GM12801 (cell line): ENCODE results near the gene RUSF1.

ENCODE experiments used
- TF ChIP-seq, protein P1 (sequence below): IDR thresholded peaks from one replicate; pipeline ENCODE4 v1.5.1; 2011; ENCODE audit warnings: control low read depth; ENCODE audit not compliant: insufficient read length; ENCODE audit errors: extremely low read depth

RUSF1 gene

DNA sequence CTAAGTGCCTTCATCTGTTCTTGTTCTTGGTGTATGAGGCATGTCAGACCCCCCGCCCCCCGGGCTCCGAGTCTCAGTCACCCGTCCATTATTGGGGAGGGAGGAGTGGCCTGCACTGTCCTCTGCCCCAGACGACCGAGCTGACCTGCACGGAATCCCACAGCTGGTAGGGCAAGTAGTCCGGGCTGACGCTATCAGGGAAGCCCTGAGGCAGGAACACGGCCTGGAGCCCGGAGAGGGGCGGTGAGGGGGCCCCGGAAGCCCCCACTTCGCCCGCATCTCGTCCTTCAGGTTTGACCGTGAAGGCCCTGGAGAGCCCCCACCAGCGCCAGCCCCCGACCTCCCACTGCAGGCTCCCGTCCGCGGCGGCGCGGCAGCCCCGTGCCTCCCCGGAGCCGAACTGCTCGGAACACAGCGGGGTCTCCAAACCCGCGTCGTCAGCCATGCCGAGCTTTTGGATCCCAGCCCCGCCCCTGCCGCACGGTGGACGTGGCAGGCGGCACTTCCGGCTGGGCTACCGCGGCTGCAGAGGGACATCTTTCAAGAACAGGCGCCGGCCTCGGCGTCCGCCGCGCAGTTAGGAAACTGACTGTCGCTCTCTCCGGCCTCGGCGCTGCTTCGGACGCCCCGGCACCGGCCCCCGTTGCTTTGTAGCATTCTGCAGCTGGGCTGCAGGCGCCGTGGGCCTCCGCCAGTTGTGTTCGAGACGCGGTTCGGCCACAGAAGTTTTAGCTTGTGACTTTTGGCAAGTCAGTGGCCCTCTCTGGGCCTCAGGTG, at the start of gene RUSF1:
RUSF1 (minus strand) TSS at position 463 of the 777 bp plus-strand sequence; CDS start at position 445, 18 bp downstream.
- TF ChIP-seq, protein P1, sequence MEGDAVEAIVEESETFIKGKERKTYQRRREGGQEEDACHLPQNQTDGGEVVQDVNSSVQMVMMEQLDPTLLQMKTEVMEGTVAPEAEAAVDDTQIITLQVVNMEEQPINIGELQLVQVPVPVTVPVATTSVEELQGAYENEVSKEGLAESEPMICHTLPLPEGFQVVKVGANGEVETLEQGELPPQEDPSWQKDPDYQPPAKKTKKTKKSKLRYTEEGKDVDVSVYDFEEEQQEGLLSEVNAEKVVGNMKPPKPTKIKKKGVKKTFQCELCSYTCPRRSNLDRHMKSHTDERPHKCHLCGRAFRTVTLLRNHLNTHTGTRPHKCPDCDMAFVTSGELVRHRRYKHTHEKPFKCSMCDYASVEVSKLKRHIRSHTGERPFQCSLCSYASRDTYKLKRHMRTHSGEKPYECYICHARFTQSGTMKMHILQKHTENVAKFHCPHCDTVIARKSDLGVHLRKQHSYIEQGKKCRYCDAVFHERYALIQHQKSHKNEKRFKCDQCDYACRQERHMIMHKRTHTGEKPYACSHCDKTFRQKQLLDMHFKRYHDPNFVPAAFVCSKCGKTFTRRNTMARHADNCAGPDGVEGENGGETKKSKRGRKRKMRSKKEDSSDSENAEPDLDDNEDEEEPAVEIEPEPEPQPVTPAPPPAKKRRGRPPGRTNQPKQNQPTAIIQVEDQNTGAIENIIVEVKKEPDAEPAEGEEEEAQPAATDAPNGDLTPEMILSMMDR: no peak

DNA sequence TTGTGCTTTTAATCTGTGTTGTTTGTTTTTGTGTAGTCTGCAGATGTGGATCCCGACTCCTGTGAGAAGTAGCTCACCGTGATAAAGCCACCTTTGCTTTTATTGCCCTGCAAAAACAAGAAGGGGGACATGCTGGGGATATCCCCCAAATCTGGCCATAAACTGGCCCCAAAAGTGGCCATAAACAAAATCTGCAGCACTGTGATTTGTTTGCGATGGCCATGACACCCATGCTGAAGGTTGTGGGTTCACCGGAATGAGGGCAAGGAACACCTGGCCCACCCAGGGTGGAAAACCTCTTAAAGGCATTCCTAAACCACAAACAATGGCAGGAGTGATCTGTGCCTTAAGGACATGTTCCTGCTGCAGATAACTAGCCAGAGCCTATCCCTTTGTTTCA, 34.6 kb upstream of the RUSF1 start:
- TF ChIP-seq, protein P1: no peak

DNA sequence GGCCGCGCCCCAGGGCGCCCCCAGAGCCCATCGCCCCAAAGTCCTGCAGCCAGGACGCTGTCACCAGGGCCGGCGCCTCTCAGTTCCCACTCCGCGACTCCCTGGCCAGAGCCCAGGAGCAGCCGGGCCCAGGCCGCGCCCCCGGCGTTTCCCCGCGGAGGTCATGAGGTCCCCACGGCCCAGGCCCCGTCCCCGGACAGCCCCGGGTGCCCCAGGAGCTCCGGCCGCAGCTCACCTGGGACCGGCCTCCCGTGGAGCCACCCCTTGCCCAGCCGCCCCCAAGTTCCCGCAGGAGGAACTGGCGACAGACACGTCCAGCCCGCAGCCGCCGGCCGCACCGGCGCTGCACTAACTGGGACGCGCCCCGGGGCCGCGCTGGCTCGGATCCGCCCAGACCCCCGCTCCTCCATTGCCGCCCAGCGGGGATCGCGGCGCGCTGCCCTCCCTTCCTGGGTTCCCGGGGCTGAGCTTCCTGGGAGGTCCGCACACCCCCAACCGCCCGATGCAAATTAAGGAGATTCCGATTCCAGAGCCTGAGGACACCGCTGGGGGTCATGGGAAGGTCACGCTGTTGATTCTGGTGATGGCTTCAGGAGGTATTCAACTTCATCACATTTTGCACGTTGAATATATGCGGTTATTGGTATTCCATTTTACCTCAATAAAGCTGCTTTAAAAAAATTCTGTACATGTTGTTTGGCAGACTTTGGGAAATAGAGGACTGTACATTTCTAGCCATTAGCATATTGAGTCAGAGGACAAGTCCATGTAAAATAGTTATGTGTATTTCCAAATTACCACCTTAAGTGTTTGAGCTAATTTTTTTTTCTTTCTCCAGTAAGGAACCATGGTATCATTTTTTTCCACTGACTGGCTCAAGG, 29.4 kb upstream of the RUSF1 start:
- TF ChIP-seq, protein P1: no peak

DNA sequence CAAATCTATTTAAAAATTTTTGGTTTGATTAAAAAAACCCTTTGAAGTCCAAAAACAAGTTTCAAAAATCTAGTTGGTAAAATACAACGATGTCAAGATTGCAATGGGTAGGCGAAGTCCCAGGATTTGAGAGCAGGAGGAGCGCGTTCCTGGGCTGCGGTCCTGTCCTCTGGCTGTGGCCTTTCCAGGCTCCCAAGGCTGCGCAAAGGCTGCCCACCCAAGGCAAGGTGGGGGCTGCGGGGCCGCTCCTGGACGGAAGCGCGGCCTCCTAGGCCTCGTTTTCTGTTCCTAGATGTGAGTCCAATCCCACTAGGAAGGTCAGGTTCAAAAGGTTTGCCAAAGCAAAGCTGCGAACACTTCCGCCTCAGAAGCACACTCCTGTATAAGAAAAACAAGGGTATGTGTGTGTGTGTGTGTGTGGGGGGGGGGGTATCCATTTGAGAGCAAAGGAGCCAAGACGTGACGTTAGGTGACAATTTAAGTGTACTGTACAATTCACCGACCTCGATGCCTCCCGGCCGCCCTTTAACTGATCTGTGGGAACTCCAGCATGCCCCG, 28.7 kb upstream of the RUSF1 start:
- TF ChIP-seq, protein P1: no peak

DNA sequence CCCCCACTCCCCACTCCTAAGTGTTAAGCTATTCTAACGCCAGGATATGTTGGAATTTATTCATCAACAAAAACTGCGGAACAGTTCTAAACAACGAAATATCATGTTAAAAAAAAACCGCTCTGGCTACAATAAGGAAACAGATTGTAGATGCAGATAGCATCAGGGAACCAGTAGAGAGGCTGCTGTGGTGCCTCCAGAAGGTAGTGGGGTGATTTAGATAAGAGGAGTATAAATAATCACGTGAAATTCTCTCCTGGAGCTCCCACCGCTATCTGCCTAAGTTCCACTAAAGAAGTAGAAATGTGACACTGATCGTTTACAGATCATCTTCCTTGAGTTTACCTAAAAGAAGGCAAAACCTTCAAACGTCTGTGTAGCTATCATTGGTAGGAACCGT, 27.5 kb upstream of the RUSF1 start:
- TF ChIP-seq, protein P1: no peak

DNA sequence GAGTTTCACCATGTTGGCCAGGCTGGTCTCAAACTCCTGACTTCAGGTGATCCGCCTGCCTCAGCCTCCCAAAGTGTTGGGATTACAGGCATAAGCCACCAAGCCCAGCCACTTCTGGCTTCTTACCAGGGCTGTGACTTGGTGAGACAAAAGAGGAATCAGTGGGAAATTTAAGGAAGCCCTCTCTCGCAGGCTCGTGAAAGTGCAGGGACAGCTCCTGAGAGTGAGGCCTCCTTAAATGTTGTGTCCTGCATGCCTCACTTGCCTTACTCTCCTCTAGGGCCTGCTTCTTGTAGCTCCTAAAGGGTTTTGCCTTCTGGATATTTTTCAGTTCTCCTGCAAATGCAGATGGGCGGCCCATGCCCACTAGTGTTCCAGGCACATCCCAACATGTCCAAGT, 24.7 kb upstream of the RUSF1 start:
- TF ChIP-seq, protein P1: no peak

DNA sequence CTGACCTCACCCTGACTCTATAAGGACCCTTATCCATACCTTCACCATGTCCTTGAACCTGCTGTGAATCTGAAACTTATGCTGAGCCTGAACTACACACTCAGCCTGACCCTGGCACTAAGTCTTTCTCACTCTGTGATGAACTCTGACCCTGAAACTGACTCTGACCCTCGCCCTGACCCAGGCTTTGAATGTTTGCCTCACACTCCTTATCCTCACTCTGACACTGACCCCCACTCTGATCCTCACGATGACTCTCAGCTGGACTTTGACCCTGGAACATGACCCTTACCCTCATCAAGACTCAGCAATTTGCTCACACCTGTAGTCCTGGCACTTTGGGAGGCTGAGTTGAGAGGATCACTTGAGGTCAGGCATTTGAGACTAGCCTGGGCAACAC, 23.9 kb upstream of the RUSF1 start:
- TF ChIP-seq, protein P1: no peak
